Stimulated activated CD4-positive, alpha-beta T cell treated with anti-CD3 and anti-CD28 coated beads, Interleukin-4, amount 100 ng/mL, for 1 hour (primary cell): Measurements from ENCODE around the gene IPMK.

Experiments used
- DNase-seq: peaks from one replicate; pipeline ENCODE4 v3.0.0-alpha.2; 2020

IPMK gene

DNA sequence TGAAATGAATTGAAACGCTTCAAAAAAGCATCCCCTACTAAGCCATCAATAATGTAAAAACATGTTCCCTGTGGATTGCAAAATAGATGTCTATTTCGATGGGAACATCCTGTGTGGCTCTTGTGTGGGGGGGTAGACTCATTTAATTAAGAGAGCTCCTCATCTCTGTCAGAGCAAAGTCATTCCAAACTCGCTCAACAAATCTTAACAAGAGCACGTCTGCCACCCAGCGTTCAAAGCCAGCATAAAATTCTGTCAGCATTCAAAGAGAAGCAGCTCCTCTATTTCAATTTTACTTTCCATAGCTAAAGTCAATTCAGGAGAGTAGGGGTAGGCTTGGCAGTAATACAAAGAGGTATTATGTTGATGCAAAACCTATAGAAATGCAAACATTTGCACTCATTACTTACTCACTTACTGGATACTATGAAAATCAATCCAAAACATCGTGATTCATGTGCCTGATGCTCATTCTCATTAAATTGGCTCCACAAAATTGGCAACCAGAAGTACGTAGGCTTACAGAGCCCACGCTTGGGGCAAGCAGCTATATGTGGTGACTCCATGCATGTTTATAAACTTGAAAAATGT is 114.9 kb downstream of the IPMK start:
- DNase-seq = peak; percentile 16

- no peak for DNase-seq
Observed at GRCh38 chr10:58150290-58150689, 117.4 kb downstream of the IPMK start.

DNA sequence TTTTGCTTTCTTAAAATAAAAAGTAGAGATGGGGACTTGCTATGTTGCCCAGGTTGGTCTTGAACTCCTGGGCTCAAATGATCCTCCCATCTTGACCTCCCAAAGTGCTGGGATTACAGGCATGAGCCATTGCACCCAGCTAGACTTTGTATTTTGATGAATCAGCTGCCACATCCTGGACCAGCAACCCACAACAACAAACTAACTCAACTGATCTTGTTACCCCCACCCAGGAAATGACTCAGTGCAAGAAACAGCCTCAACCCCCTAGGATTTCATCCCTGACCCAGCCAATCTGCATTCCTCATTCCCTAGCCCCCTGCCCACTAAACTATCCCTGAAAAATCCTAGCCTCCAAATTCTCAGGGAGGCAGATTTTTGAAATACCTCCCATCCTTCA is 123.8 kb downstream of the IPMK start:
- DNase-seq = no peak
